HepG2 (cell line): ENCODE measurements around the gene KPNA3. TPM values are rescaled to one million over a fixed set of nuclear protein-coding genes. Genes with fewer than 3 reads are reported as not detected.

Experiments used
- BHLHE40 ChIP-seq: IDR thresholded peaks from 2 replicates; pipeline ENCODE4 v1.6.1; 2011; ENCODE audit warnings: low read length, improper control_type of control experiment
- E2F1 ChIP-seq: sonication (generic); formaldehyde crosslinking; IDR thresholded peaks from 2 replicates; pipeline ENCODE4 v1.5.0; 2020; ENCODE audit warnings: missing genetic modification reagents
- ELF3 ChIP-seq: IDR thresholded peaks from 2 replicates; pipeline ENCODE4 v1.6.1; 2016; ENCODE audit warnings: missing genetic modification reagents, missing compliant biosample characterization
- ETV6 ChIP-seq: sonication (generic); formaldehyde crosslinking; conservative IDR thresholded peaks from 2 replicates; pipeline ENCODE4 v1.4.0; 2020; ENCODE audit warnings: missing genetic modification reagents
- FOXA1 ChIP-seq, 2 experiments: fragments of 450-650 bp in 1 of 2; sonication (generic) in 1 of 2; formaldehyde crosslinking in 1 of 2; IDR thresholded peaks; 2 replicates each; pipeline versions ENCODE4 v1.4.0 to v1.6.1; 2016 to 2020; ENCODE audit warnings: missing genetic modification reagents in 1 of 2
- NFKB2 ChIP-seq: sonication (generic); formaldehyde crosslinking; IDR thresholded peaks from 2 replicates; pipeline ENCODE4 v1.4.0; 2020; ENCODE audit warnings: missing genetic modification reagents, borderline replicate concordance
- PHF20 ChIP-seq: sonication (generic); formaldehyde crosslinking; IDR thresholded peaks from 2 replicates; pipeline ENCODE4 v1.5.0; 2020; ENCODE audit warnings: mild to moderate bottlenecking, missing genetic modification reagents
- PITX1 ChIP-seq: sonication (generic); formaldehyde crosslinking; IDR thresholded peaks from 2 replicates; pipeline ENCODE4 v1.5.1; 2020; ENCODE audit warnings: mild to moderate bottlenecking, missing genetic modification reagents
- RCOR2 ChIP-seq: IDR thresholded peaks from 2 replicates; pipeline ENCODE4 v1.6.1; 2016; ENCODE audit warnings: missing biosample characterization, missing genetic modification reagents
- THAP9 ChIP-seq: sonication (generic); formaldehyde crosslinking; IDR thresholded peaks from 2 replicates; pipeline ENCODE4; 2020; ENCODE audit warnings: missing genetic modification reagents, mild to moderate bottlenecking, borderline replicate concordance
- ZIK1 ChIP-seq: sonication (generic); formaldehyde crosslinking; IDR thresholded peaks from 2 replicates; pipeline ENCODE4 v1.5.0; 2020; ENCODE audit warnings: mild to moderate bottlenecking, low read depth, missing genetic modification reagents, borderline replicate concordance
- ZNF296 ChIP-seq: sonication (generic); formaldehyde crosslinking; conservative IDR thresholded peaks from 2 replicates; pipeline ENCODE4 v1.5.0; 2020; ENCODE audit warnings: mild to moderate bottlenecking, missing genetic modification reagents
- ZNF557 ChIP-seq: sonication (generic); formaldehyde crosslinking; IDR thresholded peaks from 2 replicates; pipeline ENCODE4 v1.4.0; 2020; ENCODE audit warnings: missing genetic modification reagents
- ZNF780A ChIP-seq: sonication (generic); formaldehyde crosslinking; IDR thresholded peaks from 2 replicates; pipeline ENCODE4 v1.8.0; 2022; ENCODE audit warnings: mild to moderate bottlenecking, missing genetic modification reagents, moderate library complexity
- polyA plus RNA-seq, 8 experiments: library from polyadenylated mRNA; depleted of rRNA in 3 of 8; stranded (reverse) in 7 of 8; unstranded in 1 of 8; fragments of >200 nt; fragmentation: Illumina TruSeq in 4 of 8; extraction: Trizol in 4 of 8; gene quantifications; 2 replicates each; pipeline versions ENCODE4 v1.2.1 to v1.2.3, GENCODE V29; 2011 to 2016; ENCODE audit warnings: low read depth in 4 of 8, missing spikeins in 1 of 8, mixed read lengths in 1 of 8; ENCODE audit not compliant: insufficient read depth in 1 of 8
- total RNA-seq, 5 experiments: library from RNA; depleted of rRNA; stranded (reverse); fragments of >200 nt; fragmentation: Illumina TruSeq; extraction: Trizol; gene quantifications; 2 replicates each; pipeline ENCODE4 v1.2.3, GENCODE V29; 2016; ENCODE audit warnings: low read depth in 1 of 5
- TF ChIP-seq, protein P1 (sequence below): sonication (generic); formaldehyde crosslinking; conservative IDR thresholded peaks from 2 replicates; pipeline ENCODE4 v1.4.0; 2020; ENCODE audit warnings: mild to moderate bottlenecking, missing genetic modification reagents, moderate library complexity
- TF ChIP-seq, protein P2 (sequence below): IDR thresholded peaks from 2 replicates; pipeline ENCODE4 v1.6.1; 2018; ENCODE audit warnings: missing genetic modification reagents
- TF ChIP-seq, protein P3 (sequence below): IDR thresholded peaks from 2 replicates; pipeline ENCODE4 v1.6.1; 2012; ENCODE audit warnings: low read length, improper control_type of control experiment

Gene KPNA3
- total and polyA plus RNA-seq, 2 of the 13 experiments (the other 11 are each of a cell fraction or from before 2014, with no cell fraction given), result 13.0 to 28.9 TPM

DNA sequence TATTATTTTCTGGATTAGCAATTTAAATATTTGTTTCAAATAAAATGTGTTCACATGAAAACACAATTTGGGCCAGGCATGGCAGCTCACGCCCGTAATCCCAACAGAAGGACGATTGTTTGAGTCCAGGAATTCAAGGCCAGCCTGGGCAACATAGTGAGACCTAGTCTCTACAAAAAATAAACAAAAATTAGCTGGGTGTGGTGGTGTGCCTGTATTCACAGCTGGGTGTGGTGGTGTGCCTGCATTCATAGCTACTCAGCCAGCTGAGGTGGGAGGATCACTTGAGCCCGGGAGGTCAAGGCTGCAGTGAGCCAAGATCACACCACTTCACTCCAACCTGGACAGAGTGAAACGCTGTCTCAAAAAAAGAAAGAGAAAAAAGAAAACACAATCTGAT lies 46.4 kb downstream of the KPNA3 start (continued):
- no peak for TF ChIP-seq FOXA1 (IDR thresholded peaks at IDR 0.05)
- TF ChIP-seq FOXA1 (CRISPR knock-in tag; IDR thresholded peaks at IDR 0.05), result peak; percentile 63
- no peak for TF ChIP-seq ZNF296 (CRISPR knock-in tag)
- TF ChIP-seq ZIK1, result no peak
- no peak for TF ChIP-seq E2F1
- TF ChIP-seq, protein P1, sequence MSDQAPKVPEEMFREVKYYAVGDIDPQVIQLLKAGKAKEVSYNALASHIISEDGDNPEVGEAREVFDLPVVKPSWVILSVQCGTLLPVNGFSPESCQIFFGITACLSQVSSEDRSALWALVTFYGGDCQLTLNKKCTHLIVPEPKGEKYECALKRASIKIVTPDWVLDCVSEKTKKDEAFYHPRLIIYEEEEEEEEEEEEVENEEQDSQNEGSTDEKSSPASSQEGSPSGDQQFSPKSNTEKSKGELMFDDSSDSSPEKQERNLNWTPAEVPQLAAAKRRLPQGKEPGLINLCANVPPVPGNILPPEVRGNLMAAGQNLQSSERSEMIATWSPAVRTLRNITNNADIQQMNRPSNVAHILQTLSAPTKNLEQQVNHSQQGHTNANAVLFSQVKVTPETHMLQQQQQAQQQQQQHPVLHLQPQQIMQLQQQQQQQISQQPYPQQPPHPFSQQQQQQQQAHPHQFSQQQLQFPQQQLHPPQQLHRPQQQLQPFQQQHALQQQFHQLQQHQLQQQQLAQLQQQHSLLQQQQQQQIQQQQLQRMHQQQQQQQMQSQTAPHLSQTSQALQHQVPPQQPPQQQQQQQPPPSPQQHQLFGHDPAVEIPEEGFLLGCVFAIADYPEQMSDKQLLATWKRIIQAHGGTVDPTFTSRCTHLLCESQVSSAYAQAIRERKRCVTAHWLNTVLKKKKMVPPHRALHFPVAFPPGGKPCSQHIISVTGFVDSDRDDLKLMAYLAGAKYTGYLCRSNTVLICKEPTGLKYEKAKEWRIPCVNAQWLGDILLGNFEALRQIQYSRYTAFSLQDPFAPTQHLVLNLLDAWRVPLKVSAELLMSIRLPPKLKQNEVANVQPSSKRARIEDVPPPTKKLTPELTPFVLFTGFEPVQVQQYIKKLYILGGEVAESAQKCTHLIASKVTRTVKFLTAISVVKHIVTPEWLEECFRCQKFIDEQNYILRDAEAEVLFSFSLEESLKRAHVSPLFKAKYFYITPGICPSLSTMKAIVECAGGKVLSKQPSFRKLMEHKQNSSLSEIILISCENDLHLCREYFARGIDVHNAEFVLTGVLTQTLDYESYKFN (CRISPR knock-in tag), result peak; percentile 83
- no peak for TF ChIP-seq THAP9 (CRISPR knock-in tag)
- peak; percentile 31; the same call in 1 of the 2 replicates for TF ChIP-seq BHLHE40
- no peak for TF ChIP-seq ZNF780A (CRISPR knock-in tag)
- no peak for TF ChIP-seq ZNF557 (CRISPR knock-in tag)
- peak; percentile 93 for TF ChIP-seq PITX1 (CRISPR knock-in tag)
- TF ChIP-seq PHF20 (CRISPR knock-in tag), result no peak
- TF ChIP-seq RCOR2 (CRISPR knock-in tag), result peak; percentile 77
- no peak for TF ChIP-seq ELF3 (CRISPR knock-in tag)
- TF ChIP-seq, protein P2, sequence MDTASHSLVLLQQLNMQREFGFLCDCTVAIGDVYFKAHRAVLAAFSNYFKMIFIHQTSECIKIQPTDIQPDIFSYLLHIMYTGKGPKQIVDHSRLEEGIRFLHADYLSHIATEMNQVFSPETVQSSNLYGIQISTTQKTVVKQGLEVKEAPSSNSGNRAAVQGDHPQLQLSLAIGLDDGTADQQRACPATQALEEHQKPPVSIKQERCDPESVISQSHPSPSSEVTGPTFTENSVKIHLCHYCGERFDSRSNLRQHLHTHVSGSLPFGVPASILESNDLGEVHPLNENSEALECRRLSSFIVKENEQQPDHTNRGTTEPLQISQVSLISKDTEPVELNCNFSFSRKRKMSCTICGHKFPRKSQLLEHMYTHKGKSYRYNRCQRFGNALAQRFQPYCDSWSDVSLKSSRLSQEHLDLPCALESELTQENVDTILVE, result no peak
- no peak for TF ChIP-seq NFKB2
- TF ChIP-seq ETV6 (CRISPR knock-in tag), result no peak
- TF ChIP-seq, protein P3, sequence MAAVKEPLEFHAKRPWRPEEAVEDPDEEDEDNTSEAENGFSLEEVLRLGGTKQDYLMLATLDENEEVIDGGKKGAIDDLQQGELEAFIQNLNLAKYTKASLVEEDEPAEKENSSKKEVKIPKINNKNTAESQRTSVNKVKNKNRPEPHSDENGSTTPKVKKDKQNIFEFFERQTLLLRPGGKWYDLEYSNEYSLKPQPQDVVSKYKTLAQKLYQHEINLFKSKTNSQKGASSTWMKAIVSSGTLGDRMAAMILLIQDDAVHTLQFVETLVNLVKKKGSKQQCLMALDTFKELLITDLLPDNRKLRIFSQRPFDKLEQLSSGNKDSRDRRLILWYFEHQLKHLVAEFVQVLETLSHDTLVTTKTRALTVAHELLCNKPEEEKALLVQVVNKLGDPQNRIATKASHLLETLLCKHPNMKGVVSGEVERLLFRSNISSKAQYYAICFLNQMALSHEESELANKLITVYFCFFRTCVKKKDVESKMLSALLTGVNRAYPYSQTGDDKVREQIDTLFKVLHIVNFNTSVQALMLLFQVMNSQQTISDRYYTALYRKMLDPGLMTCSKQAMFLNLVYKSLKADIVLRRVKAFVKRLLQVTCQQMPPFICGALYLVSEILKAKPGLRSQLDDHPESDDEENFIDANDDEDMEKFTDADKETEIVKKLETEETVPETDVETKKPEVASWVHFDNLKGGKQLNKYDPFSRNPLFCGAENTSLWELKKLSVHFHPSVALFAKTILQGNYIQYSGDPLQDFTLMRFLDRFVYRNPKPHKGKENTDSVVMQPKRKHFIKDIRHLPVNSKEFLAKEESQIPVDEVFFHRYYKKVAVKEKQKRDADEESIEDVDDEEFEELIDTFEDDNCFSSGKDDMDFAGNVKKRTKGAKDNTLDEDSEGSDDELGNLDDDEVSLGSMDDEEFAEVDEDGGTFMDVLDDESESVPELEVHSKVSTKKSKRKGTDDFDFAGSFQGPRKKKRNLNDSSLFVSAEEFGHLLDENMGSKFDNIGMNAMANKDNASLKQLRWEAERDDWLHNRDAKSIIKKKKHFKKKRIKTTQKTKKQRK, result no peak
